Gastrocnemius medialis (tissue), 4 donors: ENCODE results near the gene ARRDC3.

Source experiments
- CTCF ChIP-seq, 5 experiments: fragments of 450-650 bp in 3 of 5; fragments of 200-600 bp in 2 of 5; sonication (generic) in 2 of 5; IDR thresholded peaks in 4 of 5; conservative IDR thresholded peaks in 1 of 5; 1 replicate in 4 of 5; 2 replicates in 1 of 5; pipeline ENCODE4 v1.5.1; 2016 to 2019; ENCODE audit warnings: antibody characterized with exemption in 5 of 5, mild to moderate bottlenecking in 3 of 5, moderate library complexity in 3 of 5
- POLR2A ChIP-seq, 2 donors: fragments of 450-650 bp; IDR thresholded peaks; one replicate each; pipeline ENCODE4 v1.6.1; 2017; ENCODE audit warnings: antibody characterized with exemption in 2 of 2, mild to moderate bottlenecking in 2 of 2, moderate library complexity in 2 of 2

GRCh38 chr5:91409304-91409703 lies 26.2 kb upstream of the ARRDC3 start:
- no peak for TF ChIP-seq CTCF (IDR thresholded peaks at IDR 0.05 in 4 of 5, conservative IDR thresholded peaks at IDR 0.05 in 1 of 5)
- no peak for TF ChIP-seq POLR2A (IDR thresholded peaks at IDR 0.05)
